NCI-H2227 (cell line): Measurements from ENCODE around the gene CDKN3.
"Not testable (repeated sequence)": the region's sequence is repeated elsewhere in the genome, so short reads cannot be mapped to it uniquely, and the experiment has no call there.

Experiments
- DNase-seq: peaks from one replicate; lab custom pipeline; 2025; ENCODE audit not compliant: unreplicated experiment; lab: John Stamatoyannopoulos, UW

CDKN3 gene

GRCh38 chr14:54451961-54452360 lies 55.2 kb downstream of the CDKN3 start:
- DNase-seq, result no peak

GRCh38 chr14:54453252-54453651 lies 56.4 kb downstream of the CDKN3 start:
- no peak for DNase-seq

- DNase-seq, result not testable (repeated sequence)
These were observed 57.2 kb downstream of the CDKN3 start for GRCh38 chr14:54453990-54454389.

GRCh38 chr14:54455363-54455762 lies 58.6 kb downstream of the CDKN3 start:
- no peak for DNase-seq

GRCh38 chr14:54456820-54457608 lies 60.2 kb downstream of the CDKN3 start:
- DNase-seq, result not testable (repeated sequence)

- DNase-seq, result no peak
These were observed 60.8 kb downstream of the CDKN3 start for GRCh38 chr14:54457609-54457996.

- not testable (repeated sequence) for DNase-seq
These were observed 61.7 kb downstream of the CDKN3 start for GRCh38 chr14:54458536-54458935.

- no peak for DNase-seq
These were observed 62.3 kb downstream of the CDKN3 start for GRCh38 chr14:54459106-54459505.

- DNase-seq, result no peak
These were observed 65.2 kb downstream of the CDKN3 start for GRCh38 chr14:54462048-54462447.

- peak; percentile 62 for DNase-seq
These were observed 68.8 kb downstream of the CDKN3 start for GRCh38 chr14:54465654-54466053.

- DNase-seq, result no peak
These were observed 70.5 kb downstream of the CDKN3 start for GRCh38 chr14:54467280-54467679.
